HG03064 (cell line): ENCODE data around the gene PTEN.
"Not testable (repeated sequence)": the region's sequence is repeated elsewhere in the genome, so short reads cannot be mapped to it uniquely, and the experiment has no call there.

Experiments used
- ATAC-seq: cut with Tn5 transposase; IDR thresholded peaks from one replicate; pipeline ENCODE4 v1.9.1; 2021; ENCODE audit warnings: low read depth; ENCODE audit not compliant: unreplicated experiment

PTEN gene

GRCh38 chr10:87863053-87863943 is at the start of gene PTEN, which contains the start of gene KLLN:
PTEN (plus strand) TSS chr10:87863625; CDS start chr10:87864470, 845 bp downstream.
KLLN (minus strand) TSS chr10:87863533; CDS start chr10:87862487, 1,046 bp downstream.
- peak; percentile 36 for ATAC-seq

GRCh38 chr10:87816163-87816897 is 47.1 kb upstream of the PTEN start:
- ATAC-seq, result no peak

- no peak for ATAC-seq
These were observed 46.4 kb upstream of the PTEN start for GRCh38 chr10:87816898-87817608.

GRCh38 chr10:87817609-87818504 is 45.6 kb upstream of the PTEN start, which contains the start of gene ATAD1:
ATAD1 (minus strand) TSS chr10:87818226; CDS start chr10:87814599, 3,627 bp downstream.
- peak; percentile 64 for ATAC-seq

- peak; percentile 49 for ATAC-seq
These were observed 44.7 kb upstream of the PTEN start for GRCh38 chr10:87818505-87819288.

- no peak for ATAC-seq
These were observed 44.2 kb upstream of the PTEN start for GRCh38 chr10:87819289-87819585.

GRCh38 chr10:87826653-87827052 is 36.8 kb upstream of the PTEN start:
- no peak for ATAC-seq

- ATAC-seq, result no peak
These were observed 35.7 kb upstream of the PTEN start for GRCh38 chr10:87827681-87828080.

- not testable (repeated sequence) for ATAC-seq
These were observed 34.4 kb upstream of the PTEN start for GRCh38 chr10:87829051-87829450.

- no peak for ATAC-seq
These were observed 33.3 kb upstream of the PTEN start for GRCh38 chr10:87829986-87830729.

GRCh38 chr10:87836098-87836497 is 27.3 kb upstream of the PTEN start:
- no peak for ATAC-seq

- ATAC-seq, result no peak
These were observed 26.0 kb upstream of the PTEN start for GRCh38 chr10:87837445-87837844.

- no peak for ATAC-seq
These were observed 24.8 kb upstream of the PTEN start for GRCh38 chr10:87838650-87839049.

GRCh38 chr10:87841186-87841585 is 22.2 kb upstream of the PTEN start:
- no peak for ATAC-seq

GRCh38 chr10:87842220-87842641 is 21.2 kb upstream of the PTEN start:
- no peak for ATAC-seq

GRCh38 chr10:87842776-87843497 is 20.5 kb upstream of the PTEN start:
- ATAC-seq, result no peak

GRCh38 chr10:87843714-87844113 is 19.7 kb upstream of the PTEN start:
- no peak for ATAC-seq
